IPS DF 19.7 (cell line): Measurements from ENCODE around the gene SPIN2A.
"Not testable (repeated sequence)": the region's sequence is repeated elsewhere in the genome, so short reads cannot be mapped to it uniquely, and the experiment has no call there.

ENCODE experiments used
- DNase-seq: peaks from one replicate; pipeline ENCODE4 v3.0.0-alpha.2; 2013; ENCODE audit warnings: low read depth, low spot score

SPIN2A gene

DNA sequence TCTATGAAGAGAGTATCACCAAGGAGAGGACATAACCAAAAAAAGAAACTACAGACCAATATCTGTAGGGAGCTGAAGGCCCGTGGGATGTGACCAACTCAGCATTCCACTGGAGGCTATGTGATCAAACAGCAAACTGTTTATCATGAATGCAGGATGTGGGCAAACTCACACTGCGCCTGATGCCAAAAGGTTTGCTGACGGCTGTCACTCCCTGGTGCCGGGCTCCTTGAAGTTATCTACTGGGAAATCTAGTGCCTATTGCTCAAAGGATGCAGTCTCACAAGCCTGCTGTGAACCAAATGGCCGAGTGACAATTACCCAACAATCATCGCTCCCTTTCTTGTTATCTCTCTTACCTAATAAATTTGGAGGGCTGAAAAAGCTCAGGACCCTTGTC lies 34.3 kb downstream of the SPIN2A start:
- not testable (repeated sequence) for DNase-seq
